ENCODE data around the gene EHMT2.
"Not testable (repeated sequence)": the region's sequence is repeated elsewhere in the genome, so short reads cannot be mapped to it uniquely, and the experiment has no call there.

The EHMT2 gene

GRCh38 chr6:31915351-31915750 is 17.9 kb upstream of the EHMT2 start:
- no peak for DNase-seq (ENCODE audit: low read depth, low spot score)

GRCh38 chr6:31911826-31912585 is 14.5 kb upstream of the EHMT2 start:
- no peak for DNase-seq (ENCODE audit: low read depth, low spot score)

GRCh38 chr6:31909298-31909697 is 11.8 kb upstream of the EHMT2 start:
- DNase-seq (ENCODE audit: low read depth, low spot score), result not testable (repeated sequence)

GRCh38 chr6:31908791-31909190 is 11.3 kb upstream of the EHMT2 start:
- DNase-seq (ENCODE audit: low read depth, low spot score), result no peak

GRCh38 chr6:31908255-31908654 is 10.8 kb upstream of the EHMT2 start:
- DNase-seq (ENCODE audit: low read depth, low spot score), result not testable (repeated sequence)

- peak; percentile 38 for DNase-seq (ENCODE audit: low read depth, low spot score)
Observed at GRCh38 chr6:31907158-31907813, 9.8 kb upstream of the EHMT2 start.

- DNase-seq (ENCODE audit: low read depth, low spot score), result not testable (repeated sequence)
Observed at GRCh38 chr6:31906727-31907126, 9.2 kb upstream of the EHMT2 start.

- DNase-seq (ENCODE audit: low read depth, low spot score), result peak; percentile 73
Observed at GRCh38 chr6:31906122-31906521, 8.6 kb upstream of the EHMT2 start.

GRCh38 chr6:31905041-31905440 is 7.5 kb upstream of the EHMT2 start:
- no peak for DNase-seq (ENCODE audit: low read depth, low spot score)

GRCh38 chr6:31903957-31904356 is 6.5 kb upstream of the EHMT2 start:
- DNase-seq (ENCODE audit: low read depth, low spot score), result no peak

GRCh38 chr6:31901953-31902643 is 4.6 kb upstream of the EHMT2 start, which contains the start of gene ZBTB12:
Gene ZBTB12, minus strand, starts transcription at chr6:31902086. Its CDS starts 781 bp downstream, at chr6:31901305.
- DNase-seq (ENCODE audit: low read depth, low spot score), result peak; percentile 84

- no peak for DNase-seq (ENCODE audit: low read depth, low spot score)
Observed at GRCh38 chr6:31901415-31901952, 4.0 kb upstream of the EHMT2 start.

GRCh38 chr6:31900917-31901414 is 3.5 kb upstream of the EHMT2 start:
- peak; percentile 58 for DNase-seq (ENCODE audit: low read depth, low spot score)

- DNase-seq (ENCODE audit: low read depth, low spot score), result no peak
Observed at GRCh38 chr6:31899882-31900722, 2.6 kb upstream of the EHMT2 start.

GRCh38 chr6:31899215-31899614 is 1.7 kb upstream of the EHMT2 start:
- no peak for DNase-seq (ENCODE audit: low read depth, low spot score)

GRCh38 chr6:31898383-31899011 is 999 bp upstream of the EHMT2 start:
- peak; percentile 44 for DNase-seq (ENCODE audit: low read depth, low spot score)

- DNase-seq (ENCODE audit: low read depth, low spot score), result no peak
Observed at GRCh38 chr6:31896856-31897611, 464 bp downstream of the EHMT2 start.

- no peak for DNase-seq (ENCODE audit: low read depth, low spot score)
Observed at GRCh38 chr6:31896493-31896855, 1.0 kb downstream of the EHMT2 start.

- no peak for DNase-seq (ENCODE audit: low read depth, low spot score)
Observed at GRCh38 chr6:31892821-31893220, 4.7 kb downstream of the EHMT2 start.

Measured in ELF-1 (cell line).